ENCODE results near the gene ZBTB12. TPM values are rescaled to one million over a fixed set of nuclear protein-coding genes. Genes with fewer than 3 reads are reported as not detected.

Gene ZBTB12
- total RNA-seq, 1 donor from 2014 or later = 6.4 TPM

- peak; percentile 86 for DNase-seq (ENCODE audit: low spot score)
These were observed 4.1 kb downstream of the ZBTB12 start, which contains the start of gene EHMT2 for GRCh38 chr6:31897612-31898382. Gene EHMT2 (minus strand): TSS chr6:31897698. CDS start chr6:31897677, 21 bp downstream.

GRCh38 chr6:31896856-31897611, 4.9 kb downstream of the ZBTB12 start:
- DNase-seq (ENCODE audit: low spot score) = no peak

- DNase-seq (ENCODE audit: low spot score) = no peak
These were observed 5.4 kb downstream of the ZBTB12 start for GRCh38 chr6:31896493-31896855.

- DNase-seq (ENCODE audit: low spot score) = no peak
These were observed 9.1 kb downstream of the ZBTB12 start for GRCh38 chr6:31892821-31893220.

DNA sequence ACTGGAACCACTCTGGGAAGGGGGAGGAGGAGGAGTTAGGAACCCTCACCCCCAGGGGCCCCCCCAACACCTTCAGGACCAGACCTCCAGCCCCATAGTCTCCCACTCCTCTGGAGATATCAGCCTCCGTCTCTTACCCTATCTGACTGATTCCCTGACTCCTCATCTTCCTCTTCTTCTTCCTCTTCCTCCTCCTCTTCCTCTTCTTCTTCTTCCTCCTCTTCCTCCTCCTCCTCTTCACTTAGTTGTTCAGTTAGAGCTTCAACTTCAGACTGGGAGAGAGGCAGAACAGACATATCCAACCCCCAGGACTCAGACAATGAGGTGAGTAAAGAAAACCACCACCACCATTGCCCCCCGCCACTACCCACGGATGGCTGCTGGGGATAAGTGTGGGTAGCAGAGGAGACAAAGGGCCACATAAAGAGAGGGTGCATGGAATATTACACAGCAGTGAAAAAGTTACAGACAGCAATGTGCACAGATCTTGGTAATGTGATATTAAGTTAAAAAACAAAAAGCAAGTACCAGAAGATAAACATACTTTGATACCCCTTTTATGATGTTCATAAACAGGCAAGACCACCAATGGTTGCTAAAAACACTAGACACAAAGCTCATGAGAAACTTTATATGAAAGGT, 12.4 kb downstream of the ZBTB12 start:
- no peak for DNase-seq (ENCODE audit: low spot score)

DNA sequence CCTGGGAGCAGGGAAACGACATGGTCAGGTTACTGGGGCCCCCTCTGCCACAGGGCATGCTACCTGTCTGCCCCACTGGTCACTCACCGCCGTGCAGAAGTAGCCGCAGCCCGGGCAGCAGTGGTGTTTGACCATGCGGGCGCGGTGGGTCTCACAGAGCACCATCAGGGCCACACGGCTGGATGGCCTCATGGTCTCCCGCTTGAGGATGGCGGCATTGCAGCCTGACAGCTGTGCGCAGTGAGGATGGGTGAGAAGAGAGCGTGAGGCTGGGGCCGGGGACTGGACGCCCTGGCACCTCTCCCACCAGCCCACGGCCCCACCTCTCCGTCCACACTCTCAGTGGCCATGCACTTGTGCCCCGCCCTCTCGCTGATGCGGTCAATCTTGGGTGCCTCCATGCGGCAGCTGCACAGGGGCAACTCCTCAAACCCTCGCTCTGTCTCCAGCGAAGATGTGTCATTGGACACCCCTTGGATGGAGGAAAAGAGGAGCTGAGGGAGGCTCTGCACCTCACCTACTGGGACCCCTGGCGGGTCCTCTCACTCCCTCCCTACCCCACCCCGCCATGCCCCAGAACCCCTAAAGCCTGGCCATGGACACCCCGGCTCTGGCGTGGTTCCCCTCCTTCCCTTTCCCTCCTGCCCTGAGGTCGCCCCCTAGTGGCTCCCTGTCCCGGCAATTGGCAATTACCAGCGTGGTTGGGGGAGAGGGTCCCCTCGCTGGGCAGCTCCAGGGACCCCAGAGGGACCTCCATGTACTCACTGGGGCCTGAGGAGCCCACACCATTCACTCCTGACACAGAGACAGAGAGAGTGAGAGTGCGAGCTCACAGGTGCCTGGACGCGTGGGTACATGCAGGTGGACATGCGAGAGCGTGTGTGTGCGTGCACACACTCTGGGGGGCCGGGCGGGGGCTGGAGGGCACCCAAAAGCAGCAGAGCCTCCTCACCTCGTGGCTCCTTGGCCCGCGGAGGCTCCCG, 13.3 kb downstream of the ZBTB12 start:
- DNase-seq (ENCODE audit: low spot score) = no peak

DNA sequence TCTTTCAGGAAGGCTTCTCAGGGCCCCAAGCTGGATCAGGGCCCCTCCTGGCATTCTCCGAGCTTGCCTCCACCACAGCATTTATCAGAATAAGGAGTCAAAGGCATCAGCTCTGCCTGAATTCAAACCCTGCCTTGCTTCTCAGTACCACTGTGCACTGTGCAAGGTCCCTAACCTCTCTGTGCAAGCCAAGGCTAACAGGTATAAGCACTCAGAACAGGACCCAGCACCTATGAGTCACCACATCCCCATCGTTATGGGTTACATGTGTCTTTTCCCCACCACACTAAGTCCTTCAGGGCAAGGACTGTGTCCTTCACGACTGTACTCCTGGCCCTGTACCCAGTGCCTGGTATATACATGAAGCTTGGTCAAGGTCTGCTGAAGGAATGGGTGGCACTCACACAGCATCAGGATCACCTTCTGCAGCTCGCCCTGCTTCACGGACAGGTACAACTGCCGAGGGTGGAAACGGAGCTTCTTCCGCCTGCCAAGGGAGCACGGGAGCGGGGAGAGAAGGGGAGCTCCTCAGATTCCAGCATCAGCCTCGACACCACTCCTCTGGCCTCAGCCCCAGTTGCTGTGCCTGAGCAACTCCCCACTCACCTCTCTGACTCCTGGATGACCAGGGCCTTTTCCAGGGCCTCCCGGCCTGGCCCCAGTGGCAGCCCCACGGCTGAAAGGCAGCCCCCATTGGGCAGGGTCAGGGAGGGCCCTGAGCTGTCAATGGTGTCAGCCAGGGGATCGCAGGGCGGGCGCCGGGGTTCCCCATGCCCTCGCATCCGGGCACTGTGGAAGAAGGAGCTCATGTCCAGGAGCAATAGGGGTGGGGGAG, 14.5 kb downstream of the ZBTB12 start:
- no peak for DNase-seq (ENCODE audit: low spot score)

- DNase-seq (ENCODE audit: low spot score) = no peak
These were observed 15.3 kb downstream of the ZBTB12 start for GRCh38 chr6:31886541-31886991.

- no peak for DNase-seq (ENCODE audit: low spot score)
These were observed 17.3 kb downstream of the ZBTB12 start for GRCh38 chr6:31884528-31885035.

- DNase-seq (ENCODE audit: low spot score) = no peak
These were observed 18.2 kb downstream of the ZBTB12 start for GRCh38 chr6:31883676-31884075.

- no peak for DNase-seq (ENCODE audit: low spot score)
These were observed 19.5 kb downstream of the ZBTB12 start for GRCh38 chr6:31882344-31882743.

GRCh38 chr6:31881136-31881859, 20.6 kb downstream of the ZBTB12 start:
- no peak for DNase-seq (ENCODE audit: low spot score)

DNA sequence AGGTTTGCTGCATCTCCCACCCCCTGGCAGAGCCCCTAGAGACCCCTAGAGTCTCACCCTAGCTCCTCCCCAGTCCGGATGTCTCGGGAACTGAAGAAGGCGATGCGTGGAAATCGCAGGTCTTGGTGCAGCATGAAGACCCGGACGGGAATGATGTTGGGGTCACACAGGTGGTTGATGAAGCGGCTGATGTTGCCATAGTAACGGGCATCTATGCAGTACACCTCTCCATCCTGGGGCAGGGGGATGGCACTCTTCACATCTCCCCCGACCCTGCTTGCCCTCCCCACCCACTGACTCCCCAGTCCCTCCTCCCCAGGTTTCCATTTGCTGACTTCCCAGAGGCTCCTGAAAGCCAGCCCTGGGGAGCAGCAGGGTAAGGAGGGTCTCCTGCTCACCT, 21.3 kb downstream of the ZBTB12 start:
- no peak for DNase-seq (ENCODE audit: low spot score)

- no peak for DNase-seq (ENCODE audit: low spot score)
These were observed 22.0 kb downstream of the ZBTB12 start for GRCh38 chr6:31879901-31880300.

- DNase-seq (ENCODE audit: low spot score) = no peak
These were observed 22.7 kb downstream of the ZBTB12 start for GRCh38 chr6:31879143-31879542.

DNA sequence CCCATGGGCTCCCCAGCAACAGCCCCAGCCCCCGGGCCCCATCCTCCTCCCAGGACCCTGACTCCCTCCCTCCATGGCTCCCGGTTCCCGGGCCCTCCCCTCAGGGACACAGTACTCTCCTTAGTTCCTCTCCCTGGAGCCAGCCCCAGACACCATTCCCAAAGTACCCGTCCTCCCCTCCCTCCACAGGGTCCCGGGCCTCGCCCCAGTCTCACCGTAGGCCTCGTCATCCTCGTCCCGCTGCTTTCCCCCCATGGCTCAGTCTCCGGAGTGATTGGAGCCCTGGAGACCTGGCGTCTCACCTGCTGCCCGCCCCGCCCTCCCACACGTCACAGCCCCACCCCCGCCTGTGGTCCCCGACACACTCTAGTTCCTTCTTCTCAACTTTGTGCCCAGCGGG, 23.2 kb downstream of the ZBTB12 start, which contains the start of gene SLC44A4:
SLC44A4 (minus strand) TSS at position 272 of the 400 bp plus-strand sequence; CDS start at position 255, 17 bp downstream.
- peak; percentile 63 for DNase-seq (ENCODE audit: low spot score)

GRCh38 chr6:31878222-31878621, 23.7 kb downstream of the ZBTB12 start:
- no peak for DNase-seq (ENCODE audit: low spot score)

DNA sequence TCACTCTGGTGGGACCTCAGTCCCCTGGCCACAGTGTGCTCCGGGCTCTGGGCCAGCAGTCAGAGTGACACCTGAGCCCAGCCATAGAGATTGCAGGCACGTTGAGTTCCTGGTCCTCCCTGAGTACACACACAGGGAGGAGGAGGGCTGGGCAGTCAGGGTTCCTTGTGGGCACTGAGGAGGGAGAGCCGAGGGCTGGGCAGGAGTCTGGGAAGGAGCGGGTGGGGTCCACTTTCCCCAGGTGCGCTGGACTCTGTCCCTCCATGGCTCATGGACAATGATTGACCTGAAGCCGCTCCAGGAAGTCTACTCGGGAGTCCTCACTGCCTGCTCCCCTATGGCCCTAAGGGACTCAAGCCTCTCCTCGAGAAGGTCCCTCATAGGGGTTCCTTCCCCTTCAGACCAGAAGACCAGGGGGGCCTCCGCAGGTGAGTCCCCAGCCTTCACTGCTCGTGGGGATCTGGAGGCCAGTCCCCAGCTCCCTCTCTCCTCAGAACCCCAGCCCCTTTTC, 24.2 kb downstream of the ZBTB12 start:
- DNase-seq (ENCODE audit: low spot score) = peak; percentile 81

- no peak for DNase-seq (ENCODE audit: low spot score)
These were observed 24.7 kb downstream of the ZBTB12 start for GRCh38 chr6:31877125-31877650.

Data from ureter (tissue), 1 donor.